Keratinocyte (primary cell): Measurements from ENCODE around the gene ATF6.
"Not testable (repeated sequence)": the region's sequence is repeated elsewhere in the genome, so short reads cannot be mapped to it uniquely, and the experiment has no call there.

Experiments used
- CTCF ChIP-seq, 3 experiments: IDR thresholded peaks in 1 of 3; conservative IDR thresholded peaks in 1 of 3; optimal IDR thresholded peaks in 1 of 3; 2 replicates in 2 of 3; 3 replicates in 1 of 3; pipeline versions ENCODE3 to v1.5.1; 2011; ENCODE audit warnings: low read length in 3 of 3, mild to moderate bottlenecking in 3 of 3, moderate library complexity in 2 of 3, control low read depth in 1 of 3, inconsistent platforms in 1 of 3; ENCODE audit not compliant: insufficient read depth in 2 of 3; ENCODE audit errors: extremely low read depth in 1 of 3
- EZH2 ChIP-seq: IDR thresholded peaks from one replicate; pipeline ENCODE4 v1.6.1; 2012; ENCODE audit warnings: inconsistent platforms, mild to moderate bottlenecking, low read length, moderate library complexity

DNA sequence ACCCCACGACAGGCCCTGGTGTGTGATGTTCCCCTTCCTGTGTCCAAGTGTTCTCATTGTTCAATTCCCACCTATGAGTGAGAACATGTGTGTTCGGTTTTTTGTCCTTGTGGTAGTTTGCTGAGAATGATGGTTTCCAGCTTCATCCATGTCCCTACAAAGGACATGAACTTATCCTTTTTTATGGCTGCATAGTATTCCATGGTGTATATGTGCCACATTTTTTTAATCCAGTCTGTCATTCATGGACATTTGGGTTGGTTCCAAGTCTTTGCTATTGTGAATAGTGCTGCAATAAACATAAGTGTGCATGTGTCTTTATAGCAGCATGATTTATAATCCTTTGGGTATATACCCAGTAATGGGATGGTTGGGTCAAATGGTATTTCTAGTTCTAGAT is 43.1 kb downstream of the ATF6 start:
- not testable (repeated sequence) for TF ChIP-seq CTCF (optimal IDR thresholded peaks at IDR 0.05 in 1 of 3, IDR thresholded peaks at IDR 0.05 in 1 of 3, conservative IDR thresholded peaks at IDR 0.05 in 1 of 3; ENCODE audit: extremely low read depth in 1 of 3, insufficient read depth in 2 of 3, low read length in 3 of 3); EZH2
